ENCODE results near the gene OR1L1.

The OR1L1 gene, protein sequence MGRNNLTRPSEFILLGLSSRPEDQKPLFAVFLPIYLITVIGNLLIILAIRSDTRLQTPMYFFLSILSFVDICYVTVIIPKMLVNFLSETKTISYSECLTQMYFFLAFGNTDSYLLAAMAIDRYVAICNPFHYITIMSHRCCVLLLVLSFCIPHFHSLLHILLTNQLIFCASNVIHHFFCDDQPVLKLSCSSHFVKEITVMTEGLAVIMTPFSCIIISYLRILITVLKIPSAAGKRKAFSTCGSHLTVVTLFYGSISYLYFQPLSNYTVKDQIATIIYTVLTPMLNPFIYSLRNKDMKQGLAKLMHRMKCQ

DNA sequence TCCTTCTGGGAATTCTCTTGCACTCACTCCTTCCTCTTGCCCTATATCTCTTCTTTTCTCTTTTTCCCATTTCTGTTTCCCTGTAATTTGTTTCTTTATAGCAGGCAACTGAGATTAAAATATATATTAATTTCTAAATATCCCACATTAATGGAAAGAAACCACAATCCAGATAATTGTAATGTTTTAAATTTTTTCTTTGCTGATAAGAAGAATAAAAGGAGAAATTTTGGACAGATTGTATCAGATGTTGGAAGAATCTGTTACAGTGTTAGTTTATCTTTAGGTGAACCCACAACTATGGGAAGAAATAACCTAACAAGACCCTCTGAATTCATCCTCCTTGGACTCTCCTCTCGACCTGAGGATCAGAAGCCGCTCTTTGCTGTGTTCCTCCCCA is at the start of gene OR1L1:
TSS of gene OR1L1 (plus strand) at position 301 of the 400 bp plus-strand sequence. CDS start at position 301, 0 bp downstream.
- DNase-seq (ENCODE audit: low read depth in 2 of 2), result no peak

DNA sequence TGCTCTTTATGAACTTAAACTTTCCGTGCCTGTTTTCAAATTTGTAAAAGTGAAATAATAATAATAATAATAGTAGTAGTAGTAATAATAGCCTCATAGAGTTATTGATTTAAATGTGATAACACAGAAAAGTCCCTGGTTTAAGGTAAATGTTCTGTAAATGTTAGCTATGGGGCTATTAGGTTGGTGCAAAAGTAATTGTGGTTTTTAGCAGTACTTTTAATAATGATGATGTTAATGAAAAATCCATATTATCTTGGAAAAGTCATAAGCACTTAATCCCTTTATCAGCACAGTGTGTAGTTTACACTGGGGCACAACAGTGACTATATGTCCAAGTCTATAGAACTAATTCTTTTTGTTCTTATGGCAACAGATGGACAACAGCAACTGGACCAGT is 47.2 kb upstream of the OR1L1 start, which contains the start of gene OR1Q1:
TSS of gene OR1Q1 (plus strand) at position 377 of the 400 bp plus-strand sequence. CDS start at position 377, 0 bp downstream.
- no peak for DNase-seq (ENCODE audit: low read depth in 2 of 2)

DNA sequence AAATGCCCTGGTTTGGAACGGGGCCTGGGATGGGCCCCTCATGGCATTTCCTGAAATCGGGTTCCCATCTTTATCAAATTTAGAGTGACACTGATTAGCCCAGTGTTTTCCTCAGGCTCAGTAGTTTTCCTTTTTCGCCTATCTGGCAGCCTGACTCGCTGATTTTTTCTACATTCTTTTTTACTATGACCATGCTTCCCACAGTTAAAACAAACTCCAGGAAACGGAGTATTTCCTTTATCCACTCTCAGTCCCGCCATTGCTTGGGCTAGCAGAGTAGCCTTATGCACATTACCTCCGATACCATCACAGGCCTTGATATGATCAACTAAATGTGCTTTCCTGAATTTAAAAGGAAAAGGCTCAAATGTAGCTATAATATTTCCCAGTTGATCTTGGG is 41.5 kb upstream of the OR1L1 start:
- DNase-seq (ENCODE audit: low read depth in 2 of 2), result no peak

DNA sequence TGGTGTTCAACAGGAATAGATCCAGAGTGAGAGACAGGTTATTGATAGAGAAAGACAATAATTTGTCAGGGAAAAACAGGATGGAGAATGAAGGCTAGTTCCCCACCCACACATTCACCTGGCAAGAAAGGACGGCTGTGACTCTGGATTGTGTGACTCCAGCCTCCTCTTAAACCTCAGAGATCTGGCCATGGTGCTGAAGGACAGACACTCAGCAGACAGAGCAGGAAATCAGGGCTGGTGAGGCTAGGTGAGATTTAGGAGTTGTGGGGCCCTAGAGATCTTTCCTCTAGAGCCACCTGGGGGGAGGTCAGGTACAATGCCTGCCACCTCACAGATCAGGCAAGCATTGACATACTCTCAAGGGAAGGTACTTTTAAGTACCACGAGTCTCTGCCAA is 19.3 kb upstream of the OR1L1 start:
- DNase-seq (ENCODE audit: low read depth in 2 of 2), result no peak

DNA sequence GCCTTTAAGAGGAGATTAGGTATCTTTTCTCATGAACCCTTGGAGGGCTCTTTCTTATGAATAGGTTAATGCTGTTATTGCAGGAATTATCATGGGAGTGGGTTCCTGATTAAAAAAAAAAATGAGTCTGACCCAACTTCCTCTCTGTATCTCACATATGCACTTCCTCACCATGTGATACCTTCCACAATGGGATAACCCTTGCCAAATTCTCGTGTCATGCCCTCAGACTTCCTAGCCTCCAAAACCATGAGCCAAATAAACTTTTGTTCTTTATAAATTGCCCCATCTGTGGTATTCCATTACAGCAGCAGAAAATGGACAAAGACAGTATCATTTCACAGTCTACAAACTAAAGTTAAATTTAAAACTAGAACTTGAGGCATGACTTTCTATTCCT is 5.1 kb upstream of the OR1L1 start:
- no peak for DNase-seq (ENCODE audit: low read depth in 2 of 2)

DNA sequence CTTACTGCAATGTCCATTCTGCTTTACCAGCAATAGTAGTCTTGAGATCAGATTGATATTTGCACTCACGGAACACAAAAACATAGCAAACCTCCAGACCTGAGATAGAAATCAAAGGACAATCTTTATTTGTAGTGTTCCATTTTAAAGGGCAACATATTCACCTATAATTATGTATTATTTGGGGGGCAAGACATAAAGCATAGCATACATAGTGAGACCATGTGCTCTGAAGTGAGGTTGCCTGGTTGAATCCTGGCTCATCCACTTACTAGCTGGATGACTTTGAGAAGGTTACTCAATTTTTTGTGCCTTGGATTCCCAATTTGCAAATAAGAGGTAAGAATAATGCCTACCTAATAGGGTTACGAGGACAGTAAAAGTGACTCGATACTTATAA is 4.0 kb upstream of the OR1L1 start, which contains the start of gene OR1B1:
TSS of gene OR1B1 (minus strand) at position 101 of the 400 bp plus-strand sequence.
- DNase-seq (ENCODE audit: low read depth in 2 of 2), result no peak

DNA sequence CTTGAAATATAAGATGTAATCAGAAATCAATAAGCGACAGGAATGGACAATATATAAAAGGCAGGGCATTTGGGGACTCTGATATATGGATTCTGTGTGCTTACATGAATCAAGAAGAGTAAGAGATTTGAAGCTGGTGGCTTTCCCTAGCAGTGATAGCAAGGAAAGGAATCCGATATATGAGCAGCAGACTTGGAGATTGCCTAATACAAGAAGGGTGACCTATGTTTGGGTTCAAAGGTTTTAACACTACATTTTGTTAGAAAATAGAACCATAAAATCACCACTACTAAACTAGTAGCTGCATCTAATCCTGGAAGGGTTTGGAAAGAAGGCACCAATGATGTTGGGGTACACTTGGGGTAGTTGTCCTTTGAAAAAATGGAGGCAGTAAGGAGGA is 11.0 kb downstream of the OR1L1 start:
- DNase-seq (ENCODE audit: low read depth in 2 of 2), result no peak

DNA sequence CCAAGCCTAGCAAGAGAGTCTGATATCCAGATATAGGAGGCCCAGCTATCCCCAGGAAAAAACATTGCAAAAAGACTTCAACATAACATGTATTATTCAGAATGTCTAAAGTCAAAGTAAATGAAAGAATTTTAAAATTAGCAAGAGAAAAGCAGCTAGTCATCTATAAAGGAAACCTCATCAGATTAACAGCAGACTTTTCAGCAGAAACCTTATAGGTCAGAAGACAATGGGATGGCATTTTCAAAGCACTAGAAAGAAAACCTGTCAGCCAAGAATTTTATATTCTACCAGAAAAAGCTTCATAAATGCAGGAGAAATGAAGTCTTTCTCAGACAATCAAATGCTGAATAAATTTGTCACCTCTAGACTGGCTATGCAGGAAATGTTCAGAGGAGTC is 23.3 kb downstream of the OR1L1 start:
- no peak for DNase-seq (ENCODE audit: low read depth in 2 of 2)

DNA sequence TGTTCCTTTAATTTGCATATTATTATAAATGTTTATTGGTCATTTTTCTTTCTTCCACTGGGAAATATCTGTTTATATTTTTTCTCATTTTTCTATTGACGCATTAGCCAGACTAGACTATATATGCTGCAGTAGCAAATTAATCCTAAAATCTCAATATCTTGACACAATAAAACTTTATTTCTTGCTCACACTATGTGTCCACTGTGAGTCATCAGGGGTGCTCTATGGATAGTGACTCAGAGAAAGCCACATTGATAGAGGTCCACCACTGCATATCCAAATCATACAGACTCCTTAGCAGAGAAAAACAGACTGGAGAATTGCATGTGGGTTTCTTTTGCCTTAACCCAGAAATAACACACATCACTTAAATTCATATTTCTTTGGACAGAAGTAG is 34.2 kb downstream of the OR1L1 start:
- DNase-seq (ENCODE audit: low read depth in 2 of 2), result no peak
